HG03095 (cell line): ENCODE measurements around the gene CMPK1.
"Not testable (repeated sequence)": the region's sequence is repeated elsewhere in the genome, so short reads cannot be mapped to it uniquely, and the experiment has no call there.

Experiments used
- ATAC-seq: cut with Tn5 transposase; IDR thresholded peaks from one replicate; pipeline ENCODE4 v1.9.1; 2021; ENCODE audit warnings: moderate library complexity; ENCODE audit not compliant: unreplicated experiment

CMPK1 gene

GRCh38 chr1:47337350-47337749, 3.8 kb downstream of the CMPK1 start:
- no peak for ATAC-seq

- ATAC-seq, result no peak
Measured at GRCh38 chr1:47338249-47339077, 4.9 kb downstream of the CMPK1 start.

GRCh38 chr1:47340227-47340626, 6.6 kb downstream of the CMPK1 start:
- ATAC-seq, result no peak

- not testable (repeated sequence) for ATAC-seq
Measured at GRCh38 chr1:47346979-47347378, 13.4 kb downstream of the CMPK1 start.

- ATAC-seq, result no peak
Measured at GRCh38 chr1:47347735-47348134, 14.1 kb downstream of the CMPK1 start.

GRCh38 chr1:47348246-47348645, 14.7 kb downstream of the CMPK1 start:
- no peak for ATAC-seq

GRCh38 chr1:47351305-47351704, 17.7 kb downstream of the CMPK1 start:
- peak; percentile 83 for ATAC-seq

GRCh38 chr1:47361380-47361779, 27.8 kb downstream of the CMPK1 start:
- no peak for ATAC-seq

- ATAC-seq, result no peak
Measured at GRCh38 chr1:47362828-47363227, 29.2 kb downstream of the CMPK1 start.

- no peak for ATAC-seq
Measured at GRCh38 chr1:47367651-47368050, 34.1 kb downstream of the CMPK1 start.

- ATAC-seq, result no peak
Measured at GRCh38 chr1:47371016-47371517, 37.5 kb downstream of the CMPK1 start.

GRCh38 chr1:47374501-47374900, 40.9 kb downstream of the CMPK1 start:
- ATAC-seq, result no peak

GRCh38 chr1:47378147-47378546, 44.6 kb downstream of the CMPK1 start:
- ATAC-seq, result no peak

- no peak for ATAC-seq
Measured at GRCh38 chr1:47380699-47381098, 47.1 kb downstream of the CMPK1 start.

GRCh38 chr1:47382399-47382983, 48.9 kb downstream of the CMPK1 start:
- ATAC-seq, result no peak

- ATAC-seq, result no peak
Measured at GRCh38 chr1:47384083-47384482, 50.5 kb downstream of the CMPK1 start.

GRCh38 chr1:47385020-47385419, 51.4 kb downstream of the CMPK1 start:
- ATAC-seq, result no peak

GRCh38 chr1:47386268-47386667, 52.7 kb downstream of the CMPK1 start:
- no peak for ATAC-seq

GRCh38 chr1:47388030-47388890, 54.7 kb downstream of the CMPK1 start:
- no peak for ATAC-seq

- ATAC-seq, result no peak
Measured at GRCh38 chr1:47388891-47389238, 55.3 kb downstream of the CMPK1 start.

- ATAC-seq, result no peak
Measured at GRCh38 chr1:47389731-47390130, 56.1 kb downstream of the CMPK1 start.

- ATAC-seq, result no peak
Measured at GRCh38 chr1:47390843-47391242, 57.3 kb downstream of the CMPK1 start.
